ENCODE results near the gene ANO6. TPM values are rescaled to one million over a fixed set of nuclear protein-coding genes. Genes with fewer than 3 reads are reported as not detected.

ANO6 gene
- total RNA-seq, 4 donors from 2014 or later, result 117 to 224 (median 170) TPM

- Histone ChIP-seq H3K4me3 (no peak overlapping the region), H3K27me3 (no peaks in the 10 kb centered on the region), H3K27ac (peak overlapping the region in 2 of 4 donors; percentile 21 to 97), H3K36me3 (no peaks in the 10 kb centered on the region), H3K9me3 (no peaks in the 10 kb centered on the region), H3K4me1 (peaks cover 21 to 83% (median 33%) of the 10 kb centered on the region in 3 donors)
- 80 to 93% methylated on average over 2 to 3 of the region's 3 CpGs for WGBS, 2 donors (ENCODE audit: low coverage in 1 of 2)
- ATAC-seq, result no peak
- TF ChIP-seq POLR2AphosphoS5 (IDR thresholded peaks at IDR 0.05) (no peak), EP300 (IDR thresholded peaks at IDR 0.05) (no peak), POLR2A (IDR thresholded peaks at IDR 0.05) (no peak)
- TF ChIP-seq, protein P1, sequence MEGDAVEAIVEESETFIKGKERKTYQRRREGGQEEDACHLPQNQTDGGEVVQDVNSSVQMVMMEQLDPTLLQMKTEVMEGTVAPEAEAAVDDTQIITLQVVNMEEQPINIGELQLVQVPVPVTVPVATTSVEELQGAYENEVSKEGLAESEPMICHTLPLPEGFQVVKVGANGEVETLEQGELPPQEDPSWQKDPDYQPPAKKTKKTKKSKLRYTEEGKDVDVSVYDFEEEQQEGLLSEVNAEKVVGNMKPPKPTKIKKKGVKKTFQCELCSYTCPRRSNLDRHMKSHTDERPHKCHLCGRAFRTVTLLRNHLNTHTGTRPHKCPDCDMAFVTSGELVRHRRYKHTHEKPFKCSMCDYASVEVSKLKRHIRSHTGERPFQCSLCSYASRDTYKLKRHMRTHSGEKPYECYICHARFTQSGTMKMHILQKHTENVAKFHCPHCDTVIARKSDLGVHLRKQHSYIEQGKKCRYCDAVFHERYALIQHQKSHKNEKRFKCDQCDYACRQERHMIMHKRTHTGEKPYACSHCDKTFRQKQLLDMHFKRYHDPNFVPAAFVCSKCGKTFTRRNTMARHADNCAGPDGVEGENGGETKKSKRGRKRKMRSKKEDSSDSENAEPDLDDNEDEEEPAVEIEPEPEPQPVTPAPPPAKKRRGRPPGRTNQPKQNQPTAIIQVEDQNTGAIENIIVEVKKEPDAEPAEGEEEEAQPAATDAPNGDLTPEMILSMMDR (IDR thresholded peaks at IDR 0.05), result no peak
These were observed 11.6 kb downstream of the ANO6 start for GRCh38 chr12:45227316-45228067.

GRCh38 chr12:45231515-45232145, 15.7 kb downstream of the ANO6 start:
- ATAC-seq, result no peak
- Histone ChIP-seq H3K9me3 (no peaks in the 10 kb centered on the region), H3K4me1 (peaks cover 36 to 82% (median 47%) of the 10 kb centered on the region in 3 donors), H3K36me3 (no peaks in the 10 kb centered on the region), H3K27me3 (no peaks in the 10 kb centered on the region), H3K4me3 (no peak overlapping the region), H3K27ac (peak overlapping the region; percentile 85 to 98 (median 88))
- TF ChIP-seq POLR2AphosphoS5 (IDR thresholded peaks at IDR 0.05) (peak; percentile 86), EP300 (IDR thresholded peaks at IDR 0.05) (no peak), POLR2A (IDR thresholded peaks at IDR 0.05) (no peak)
- TF ChIP-seq, protein P1 (IDR thresholded peaks at IDR 0.05), result no peak
- 25 to 26% methylated on average over 3 of the region's 3 CpGs for WGBS, 2 donors (ENCODE audit: low coverage in 1 of 2)

- Histone ChIP-seq H3K4me1 (peaks cover 36 to 76% (median 47%) of the 10 kb centered on the region in 3 donors), H3K27ac (peak overlapping the region; percentile 85 to 98 (median 88)), H3K36me3 (no peaks in the 10 kb centered on the region), H3K4me3 (no peak overlapping the region), H3K27me3 (no peaks in the 10 kb centered on the region), H3K9me3 (no peaks in the 10 kb centered on the region)
- ATAC-seq, result no peak
- WGBS, 2 donors (ENCODE audit: low coverage in 1 of 2), result 43 to 53% methylated on average over 3 of the region's 3 CpGs
- TF ChIP-seq POLR2A (IDR thresholded peaks at IDR 0.05), result no peak
- TF ChIP-seq, protein P1 (IDR thresholded peaks at IDR 0.05), result no peak
- no peak for TF ChIP-seq POLR2AphosphoS5 (IDR thresholded peaks at IDR 0.05)
- no peak for TF ChIP-seq EP300 (IDR thresholded peaks at IDR 0.05)
These were observed 16.4 kb downstream of the ANO6 start for GRCh38 chr12:45232146-45232755.

DNA sequence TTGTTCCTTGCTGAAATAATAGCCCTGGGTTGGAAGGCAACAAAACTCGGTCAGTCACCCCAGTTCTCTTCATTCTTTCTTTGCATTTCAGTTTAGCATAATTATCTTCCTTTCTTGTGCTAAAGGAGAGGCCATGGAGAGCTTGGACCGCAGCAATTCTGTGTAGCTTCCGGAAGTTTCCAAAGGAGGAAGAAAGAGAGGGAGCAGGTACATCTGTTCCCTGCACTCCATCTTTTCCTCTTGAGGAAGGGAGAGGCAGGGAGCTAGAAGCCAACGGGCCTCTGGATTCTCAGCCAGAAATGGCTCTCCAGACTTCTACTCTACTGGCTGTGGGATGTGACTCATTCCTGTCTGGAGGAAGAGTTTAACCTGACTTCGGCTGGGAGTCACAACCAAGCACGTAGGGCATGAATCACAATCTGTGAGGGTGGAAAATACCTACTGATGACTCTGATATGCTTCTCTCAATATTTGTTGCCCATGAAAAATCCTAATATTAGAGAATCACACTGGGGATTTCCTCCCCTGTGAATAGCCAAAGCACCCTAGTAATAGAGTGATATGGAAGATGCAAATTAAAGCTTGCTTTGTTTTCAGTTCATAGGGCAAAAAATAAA, 17.0 kb downstream of the ANO6 start:
- 15 to 40% methylated on average over 4 to 6 of the region's 6 CpGs for WGBS, 2 donors (ENCODE audit: low coverage in 1 of 2)
- H3K4me1 ChIP-seq, result peaks cover 36 to 70% (median 47%) of the 10 kb centered on the region in 3 donors
- no peak overlapping the region for H3K4me3 ChIP-seq
- no peaks in the 10 kb centered on the region for H3K36me3 ChIP-seq
- no peak for TF ChIP-seq POLR2A (IDR thresholded peaks at IDR 0.05)
- TF ChIP-seq EP300 (IDR thresholded peaks at IDR 0.05), result no peak
- TF ChIP-seq POLR2AphosphoS5 (IDR thresholded peaks at IDR 0.05), result peak; percentile 91
- no peaks in the 10 kb centered on the region for H3K27me3 ChIP-seq
- H3K9me3 ChIP-seq, result no peaks in the 10 kb centered on the region
- ATAC-seq, result peak; percentile 75
- peak overlapping the region; percentile 85 to 98 (median 88) for H3K27ac ChIP-seq
